GM12875 (cell line): ENCODE results near the gene CISD3.

Source experiments
- H3K4me3 ChIP-seq: one replicate; pipeline ENCODE4 v1.5.1; 2011; ENCODE audit warnings: low read depth, low read length, control low read depth
- TF ChIP-seq, protein P1 (sequence below): IDR thresholded peaks from 2 replicates; pipeline ENCODE4 v1.5.1; 2011; ENCODE audit warnings: low read depth, mild to moderate bottlenecking, control low read depth, inconsistent platforms, low read length, moderate library complexity, borderline replicate concordance; ENCODE audit not compliant: insufficient read depth

CISD3 gene, protein sequence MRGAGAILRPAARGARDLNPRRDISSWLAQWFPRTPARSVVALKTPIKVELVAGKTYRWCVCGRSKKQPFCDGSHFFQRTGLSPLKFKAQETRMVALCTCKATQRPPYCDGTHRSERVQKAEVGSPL

DNA sequence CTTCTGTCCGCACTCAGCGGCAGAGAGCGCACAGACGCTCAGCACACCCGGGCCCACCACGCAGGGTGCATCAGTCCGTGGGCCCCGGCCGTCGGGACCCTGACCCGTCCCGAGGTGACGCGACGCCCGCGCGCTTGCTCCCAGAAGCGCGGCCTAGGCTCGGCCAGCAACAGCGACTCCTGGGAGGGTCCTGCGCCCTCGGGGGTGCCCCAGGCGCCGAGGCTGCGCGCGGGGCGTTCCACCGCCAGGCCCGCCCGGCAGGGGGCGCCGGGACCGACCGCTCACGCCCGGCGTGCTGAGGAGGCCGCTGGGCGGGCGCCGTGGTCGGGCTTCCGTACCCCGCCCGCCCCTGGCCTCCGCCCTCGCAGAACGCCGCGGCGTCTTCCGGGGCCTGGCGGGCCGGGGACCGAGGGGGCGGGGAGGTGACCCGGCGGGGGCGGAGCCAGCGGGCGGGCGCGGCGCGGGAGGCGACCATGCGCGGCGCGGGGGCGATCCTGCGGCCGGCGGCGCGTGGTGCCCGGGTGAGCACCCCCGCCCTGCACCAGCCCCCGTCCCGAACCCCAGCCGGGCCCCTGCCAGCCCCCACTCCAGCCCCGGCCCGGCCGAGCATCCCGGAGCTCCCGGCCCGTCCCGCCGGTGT is at the start of gene CISD3:
CISD3 (plus strand) TSS at position 456 of the 640 bp plus-strand sequence; CDS start at position 474, 18 bp downstream.
- TF ChIP-seq, protein P1, sequence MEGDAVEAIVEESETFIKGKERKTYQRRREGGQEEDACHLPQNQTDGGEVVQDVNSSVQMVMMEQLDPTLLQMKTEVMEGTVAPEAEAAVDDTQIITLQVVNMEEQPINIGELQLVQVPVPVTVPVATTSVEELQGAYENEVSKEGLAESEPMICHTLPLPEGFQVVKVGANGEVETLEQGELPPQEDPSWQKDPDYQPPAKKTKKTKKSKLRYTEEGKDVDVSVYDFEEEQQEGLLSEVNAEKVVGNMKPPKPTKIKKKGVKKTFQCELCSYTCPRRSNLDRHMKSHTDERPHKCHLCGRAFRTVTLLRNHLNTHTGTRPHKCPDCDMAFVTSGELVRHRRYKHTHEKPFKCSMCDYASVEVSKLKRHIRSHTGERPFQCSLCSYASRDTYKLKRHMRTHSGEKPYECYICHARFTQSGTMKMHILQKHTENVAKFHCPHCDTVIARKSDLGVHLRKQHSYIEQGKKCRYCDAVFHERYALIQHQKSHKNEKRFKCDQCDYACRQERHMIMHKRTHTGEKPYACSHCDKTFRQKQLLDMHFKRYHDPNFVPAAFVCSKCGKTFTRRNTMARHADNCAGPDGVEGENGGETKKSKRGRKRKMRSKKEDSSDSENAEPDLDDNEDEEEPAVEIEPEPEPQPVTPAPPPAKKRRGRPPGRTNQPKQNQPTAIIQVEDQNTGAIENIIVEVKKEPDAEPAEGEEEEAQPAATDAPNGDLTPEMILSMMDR, result peak; percentile 92
- peak within 1 kb of the TSS; percentile 61 for H3K4me3 ChIP-seq

DNA sequence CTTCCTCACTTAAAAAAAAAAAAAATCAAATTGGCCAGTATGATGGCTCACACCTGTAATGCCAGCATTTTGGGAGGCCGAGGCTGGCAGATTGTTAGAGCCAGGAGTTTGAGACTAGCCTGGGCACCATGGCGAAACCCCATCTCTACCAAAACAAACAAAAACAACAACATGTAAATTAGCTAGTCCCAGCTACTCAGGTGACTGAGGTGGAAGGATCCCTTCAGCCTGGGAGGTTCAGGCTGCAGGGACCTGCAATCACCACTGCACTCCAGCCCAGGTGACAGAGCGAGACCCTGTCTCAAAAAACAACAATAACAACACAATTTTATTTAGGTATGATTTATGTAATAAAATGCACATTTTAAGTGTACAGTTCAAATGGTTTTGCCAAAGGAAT is 49.0 kb upstream of the CISD3 start:
- TF ChIP-seq, protein P1, result no peak
- no peak overlapping the region for H3K4me3 ChIP-seq

DNA sequence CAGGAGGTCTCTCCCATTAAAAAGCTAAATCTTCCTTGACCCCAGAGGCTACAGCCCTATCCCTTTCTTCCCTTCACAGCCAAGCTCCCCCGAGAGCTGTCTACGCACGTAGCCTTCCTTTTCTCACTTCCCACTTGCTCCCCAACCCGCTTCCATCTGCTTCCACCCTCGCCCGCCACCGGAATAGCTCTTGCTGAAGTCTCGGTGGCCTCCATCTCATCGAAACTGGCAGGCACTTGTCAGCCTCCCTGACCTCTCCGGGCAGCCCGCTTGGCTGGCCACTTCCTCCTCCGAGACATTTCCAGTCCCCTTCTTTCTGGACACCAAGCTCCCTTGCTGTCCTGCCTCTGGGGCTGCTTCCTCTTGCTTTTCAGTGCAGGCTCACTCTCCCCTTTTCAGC is 44.6 kb upstream of the CISD3 start:
- no peak overlapping the region for H3K4me3 ChIP-seq
- TF ChIP-seq, protein P1, result no peak

DNA sequence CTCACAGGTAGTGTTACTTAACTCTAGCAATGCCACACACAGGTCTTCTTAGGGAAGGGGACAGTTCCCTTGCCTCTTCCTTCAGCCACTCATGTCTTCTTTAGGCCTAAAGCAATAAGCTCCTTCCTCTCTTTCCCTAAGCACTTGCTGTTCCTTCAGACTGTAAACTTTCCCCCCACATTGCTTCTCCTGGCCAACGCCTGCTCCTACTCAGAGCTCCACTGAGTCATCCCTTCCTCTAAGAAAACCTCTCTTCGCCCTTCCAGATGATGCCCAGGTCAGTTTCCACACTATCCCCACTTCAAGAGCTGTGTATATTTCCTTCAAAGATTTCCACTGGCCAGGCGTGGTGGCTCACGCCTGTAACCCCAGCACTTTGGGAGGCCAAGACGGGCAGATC is 42.9 kb upstream of the CISD3 start:
- TF ChIP-seq, protein P1, result no peak
- no peak overlapping the region for H3K4me3 ChIP-seq

DNA sequence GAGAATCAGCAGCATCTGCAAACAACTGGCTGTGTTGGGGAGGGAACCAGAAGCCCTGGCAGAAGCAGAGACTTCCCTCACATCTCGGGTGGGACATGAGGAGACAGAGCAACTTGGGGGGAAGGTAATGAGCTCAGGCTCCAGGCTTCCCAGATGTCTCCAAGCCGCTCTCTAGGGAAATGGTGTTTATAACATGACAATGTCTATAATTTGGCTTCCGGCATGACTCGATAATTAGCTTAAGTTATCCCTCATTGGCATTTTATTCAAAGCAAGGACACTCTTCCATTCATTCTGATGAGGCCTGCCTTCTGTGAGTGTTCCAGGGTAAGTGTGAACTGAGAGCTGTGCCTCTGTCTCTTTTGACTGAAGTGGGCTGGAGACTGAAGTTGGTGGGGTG is 39.8 kb upstream of the CISD3 start:
- no peak overlapping the region for H3K4me3 ChIP-seq
- TF ChIP-seq, protein P1, result no peak

DNA sequence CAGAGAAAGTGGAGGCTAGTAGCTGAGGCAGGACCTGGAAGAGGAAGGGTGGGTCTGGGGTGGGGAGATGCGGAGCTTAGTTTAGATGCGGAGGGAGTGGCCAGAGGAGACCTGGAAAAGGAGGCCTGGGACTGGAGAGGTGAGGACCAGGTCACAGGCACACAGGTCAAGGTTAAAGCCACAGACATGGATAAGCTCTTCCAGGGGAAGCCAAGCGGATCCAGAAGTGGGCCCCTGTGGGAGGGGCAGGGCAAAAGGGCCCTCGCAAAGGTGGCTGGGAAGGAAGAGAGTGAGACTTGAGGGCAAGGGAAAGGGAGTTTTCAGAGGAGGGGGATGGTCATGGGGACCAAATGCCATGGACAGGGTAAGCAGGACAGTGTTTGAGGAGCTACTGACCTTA is 39.0 kb upstream of the CISD3 start:
- no peak overlapping the region for H3K4me3 ChIP-seq
- TF ChIP-seq, protein P1, result no peak

DNA sequence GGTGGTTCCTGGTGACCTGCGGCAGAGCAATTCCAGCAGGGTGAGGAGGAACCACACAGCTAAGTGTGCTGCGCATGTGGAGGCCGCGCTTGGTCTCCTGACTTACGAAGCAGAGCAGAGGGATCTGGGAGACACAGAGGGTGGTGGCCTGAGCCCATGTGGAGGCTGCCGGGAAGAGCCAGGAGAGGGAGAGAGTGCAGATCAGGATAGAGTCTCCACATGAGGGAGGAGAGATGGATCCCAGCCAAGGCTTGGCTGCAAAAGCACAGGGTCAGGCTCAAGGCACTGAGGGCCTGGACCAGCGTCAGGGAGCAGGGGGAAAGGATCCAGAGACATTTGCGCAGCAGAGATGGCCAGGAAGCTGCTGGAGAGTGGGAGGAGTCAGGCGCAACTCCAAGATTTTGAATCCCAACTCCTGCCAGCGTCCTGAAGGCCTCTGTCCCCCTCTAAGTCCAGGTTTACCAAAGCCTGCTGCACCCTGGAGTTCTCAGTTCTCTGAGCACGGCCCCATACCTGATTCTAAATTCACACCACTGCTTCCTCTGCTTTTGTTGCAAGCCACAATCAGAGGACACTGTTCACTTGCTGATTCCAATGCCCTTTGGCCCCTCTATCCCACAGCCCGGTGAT is 36.3 kb upstream of the CISD3 start:
- TF ChIP-seq, protein P1, result no peak
- H3K4me3 ChIP-seq, result no peak overlapping the region
